Subcutaneous adipose tissue (tissue), 4 donors: ENCODE measurements around the gene KRTAP5-6. TPM values are rescaled to one million over a fixed set of nuclear protein-coding genes. Genes with fewer than 3 reads are reported as not detected.

Source experiments
- CTCF ChIP-seq: fragments of 450-650 bp; IDR thresholded peaks from one replicate; pipeline ENCODE4 v1.5.1; 2016; ENCODE audit warnings: low read depth, mild to moderate bottlenecking, control low read depth, antibody characterized with exemption, moderate library complexity
- total RNA-seq, 4 donors: library from RNA; depleted of rRNA; stranded (reverse); fragments of >200 nt; gene quantifications; one replicate each; pipeline ENCODE4 v1.1.0, GENCODE V29; 2016

Gene KRTAP5-6
- total RNA-seq, 4 donors from 2014 or later: not detected

GRCh38 chr11:1668911-1669473 lies 28.0 kb upstream of the KRTAP5-6 start:
- no peak for TF ChIP-seq CTCF

- TF ChIP-seq CTCF: no peak
These were observed 27.3 kb upstream of the KRTAP5-6 start for GRCh38 chr11:1669546-1670218.

- TF ChIP-seq CTCF: no peak
These were observed 26.1 kb upstream of the KRTAP5-6 start for GRCh38 chr11:1670905-1671371.

- no peak for TF ChIP-seq CTCF
These were observed 25.3 kb upstream of the KRTAP5-6 start for GRCh38 chr11:1671658-1672057.

- TF ChIP-seq CTCF: no peak
These were observed 24.2 kb upstream of the KRTAP5-6 start for GRCh38 chr11:1672613-1673350.

- TF ChIP-seq CTCF: no peak
These were observed 23.4 kb upstream of the KRTAP5-6 start for GRCh38 chr11:1673446-1674172.
